ENCODE results near the gene ANKS1A. TPM values are rescaled to one million over a fixed set of nuclear protein-coding genes. Genes with fewer than 3 reads are reported as not detected.

ANKS1A gene
- total and polyA plus RNA-seq, 2 experiments from 2014 or later: 12.1 to 31.9 TPM

DNA sequence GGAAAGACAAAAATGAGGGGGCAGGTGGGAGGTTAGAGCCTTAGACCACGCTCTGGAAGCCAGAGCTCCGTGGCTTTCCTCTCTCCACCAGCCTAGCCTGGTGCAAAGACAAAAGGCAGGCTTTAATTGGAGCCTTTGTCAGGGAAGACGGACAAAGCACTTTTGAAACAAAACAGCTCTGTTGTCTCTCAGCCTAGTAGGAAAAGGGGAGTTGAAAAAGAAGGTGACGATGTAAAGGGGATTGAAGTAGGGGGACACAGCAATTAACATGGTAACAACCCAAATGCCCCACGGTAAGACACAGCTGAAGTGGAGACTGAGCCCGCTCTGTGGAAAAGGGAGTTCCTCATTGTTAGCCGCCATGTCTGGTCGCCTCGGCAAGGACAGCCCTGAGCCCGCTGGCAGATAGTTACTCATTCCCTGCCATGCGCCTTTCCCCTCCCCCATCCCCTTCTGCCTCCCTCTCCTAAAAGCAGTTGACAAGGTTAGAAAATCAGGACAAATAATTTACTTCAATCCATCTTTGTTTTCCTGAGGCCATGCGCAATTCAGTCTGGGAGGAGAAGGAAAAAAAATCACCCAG, 159.1 kb downstream of the ANKS1A start:
- H4K20me1 ChIP-seq (replicated peaks; ENCODE audit: insufficient read depth): no peaks in the 10 kb centered on the region
- 0 out of 2 replicates have a peak overlapping the region, but pooled peaks have one; percentile 23 for H3K4me3 ChIP-seq
- H3F3A ChIP-seq (replicated peaks; ENCODE audit: low read depth): no peaks in the 10 kb centered on the region; the same call in 1 of the 2 replicates
- H3K9me2 ChIP-seq (ENCODE audit: insufficient read depth): no peaks in the 10 kb centered on the region
- H3K27me3 ChIP-seq (ENCODE audit: insufficient read depth): no peaks in the 10 kb centered on the region
- Mint-ChIP-seq H3K27me3 (ENCODE audit: insufficient read depth, low read depth, poor library complexity) (peaks cover 6% of the 10 kb centered on the region), H3K4me1 (peaks cover 40% of the 10 kb centered on the region; the same call in 2 of the 3 replicates), H3K27ac (no peak overlapping the region), H3K9me3 (no peaks in the 10 kb centered on the region), H3K4me3 (peak overlapping the region; percentile 8; the same call in 2 of the 3 replicates), H3K36me3 (ENCODE audit: low read depth) (no peaks in the 10 kb centered on the region; the same call in 1 of the 3 replicates)
- H3K36me3 ChIP-seq (ENCODE audit: insufficient read depth): no peaks in the 10 kb centered on the region
- DNase-seq (ENCODE audit: low spot score) (peak; percentile 67), ATAC-seq (peak; percentile 76)
- no peak for TF ChIP-seq ZNF114 (CRISPR knock-in tag; IDR thresholded peaks at IDR 0.05)
- TF ChIP-seq EZH2 (IDR thresholded peaks at IDR 0.05; ENCODE audit: low read depth, unreplicated experiment): no peak
- no peak for TF ChIP-seq STAT1 (IDR thresholded peaks at IDR 0.05; ENCODE audit: unreplicated experiment)
- TF ChIP-seq CREB1 (CRISPR knock-in tag; IDR thresholded peaks at IDR 0.05; ENCODE audit: low read depth): no peak
- TF ChIP-seq, protein P1, sequence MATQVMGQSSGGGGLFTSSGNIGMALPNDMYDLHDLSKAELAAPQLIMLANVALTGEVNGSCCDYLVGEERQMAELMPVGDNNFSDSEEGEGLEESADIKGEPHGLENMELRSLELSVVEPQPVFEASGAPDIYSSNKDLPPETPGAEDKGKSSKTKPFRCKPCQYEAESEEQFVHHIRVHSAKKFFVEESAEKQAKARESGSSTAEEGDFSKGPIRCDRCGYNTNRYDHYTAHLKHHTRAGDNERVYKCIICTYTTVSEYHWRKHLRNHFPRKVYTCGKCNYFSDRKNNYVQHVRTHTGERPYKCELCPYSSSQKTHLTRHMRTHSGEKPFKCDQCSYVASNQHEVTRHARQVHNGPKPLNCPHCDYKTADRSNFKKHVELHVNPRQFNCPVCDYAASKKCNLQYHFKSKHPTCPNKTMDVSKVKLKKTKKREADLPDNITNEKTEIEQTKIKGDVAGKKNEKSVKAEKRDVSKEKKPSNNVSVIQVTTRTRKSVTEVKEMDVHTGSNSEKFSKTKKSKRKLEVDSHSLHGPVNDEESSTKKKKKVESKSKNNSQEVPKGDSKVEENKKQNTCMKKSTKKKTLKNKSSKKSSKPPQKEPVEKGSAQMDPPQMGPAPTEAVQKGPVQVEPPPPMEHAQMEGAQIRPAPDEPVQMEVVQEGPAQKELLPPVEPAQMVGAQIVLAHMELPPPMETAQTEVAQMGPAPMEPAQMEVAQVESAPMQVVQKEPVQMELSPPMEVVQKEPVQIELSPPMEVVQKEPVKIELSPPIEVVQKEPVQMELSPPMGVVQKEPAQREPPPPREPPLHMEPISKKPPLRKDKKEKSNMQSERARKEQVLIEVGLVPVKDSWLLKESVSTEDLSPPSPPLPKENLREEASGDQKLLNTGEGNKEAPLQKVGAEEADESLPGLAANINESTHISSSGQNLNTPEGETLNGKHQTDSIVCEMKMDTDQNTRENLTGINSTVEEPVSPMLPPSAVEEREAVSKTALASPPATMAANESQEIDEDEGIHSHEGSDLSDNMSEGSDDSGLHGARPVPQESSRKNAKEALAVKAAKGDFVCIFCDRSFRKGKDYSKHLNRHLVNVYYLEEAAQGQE (IDR thresholded peaks at IDR 0.05; ENCODE audit: unreplicated experiment): no peak
- TF ChIP-seq POLR2AphosphoS5 (IDR thresholded peaks at IDR 0.05; ENCODE audit: low read depth): no peak
- TF ChIP-seq, protein P2, sequence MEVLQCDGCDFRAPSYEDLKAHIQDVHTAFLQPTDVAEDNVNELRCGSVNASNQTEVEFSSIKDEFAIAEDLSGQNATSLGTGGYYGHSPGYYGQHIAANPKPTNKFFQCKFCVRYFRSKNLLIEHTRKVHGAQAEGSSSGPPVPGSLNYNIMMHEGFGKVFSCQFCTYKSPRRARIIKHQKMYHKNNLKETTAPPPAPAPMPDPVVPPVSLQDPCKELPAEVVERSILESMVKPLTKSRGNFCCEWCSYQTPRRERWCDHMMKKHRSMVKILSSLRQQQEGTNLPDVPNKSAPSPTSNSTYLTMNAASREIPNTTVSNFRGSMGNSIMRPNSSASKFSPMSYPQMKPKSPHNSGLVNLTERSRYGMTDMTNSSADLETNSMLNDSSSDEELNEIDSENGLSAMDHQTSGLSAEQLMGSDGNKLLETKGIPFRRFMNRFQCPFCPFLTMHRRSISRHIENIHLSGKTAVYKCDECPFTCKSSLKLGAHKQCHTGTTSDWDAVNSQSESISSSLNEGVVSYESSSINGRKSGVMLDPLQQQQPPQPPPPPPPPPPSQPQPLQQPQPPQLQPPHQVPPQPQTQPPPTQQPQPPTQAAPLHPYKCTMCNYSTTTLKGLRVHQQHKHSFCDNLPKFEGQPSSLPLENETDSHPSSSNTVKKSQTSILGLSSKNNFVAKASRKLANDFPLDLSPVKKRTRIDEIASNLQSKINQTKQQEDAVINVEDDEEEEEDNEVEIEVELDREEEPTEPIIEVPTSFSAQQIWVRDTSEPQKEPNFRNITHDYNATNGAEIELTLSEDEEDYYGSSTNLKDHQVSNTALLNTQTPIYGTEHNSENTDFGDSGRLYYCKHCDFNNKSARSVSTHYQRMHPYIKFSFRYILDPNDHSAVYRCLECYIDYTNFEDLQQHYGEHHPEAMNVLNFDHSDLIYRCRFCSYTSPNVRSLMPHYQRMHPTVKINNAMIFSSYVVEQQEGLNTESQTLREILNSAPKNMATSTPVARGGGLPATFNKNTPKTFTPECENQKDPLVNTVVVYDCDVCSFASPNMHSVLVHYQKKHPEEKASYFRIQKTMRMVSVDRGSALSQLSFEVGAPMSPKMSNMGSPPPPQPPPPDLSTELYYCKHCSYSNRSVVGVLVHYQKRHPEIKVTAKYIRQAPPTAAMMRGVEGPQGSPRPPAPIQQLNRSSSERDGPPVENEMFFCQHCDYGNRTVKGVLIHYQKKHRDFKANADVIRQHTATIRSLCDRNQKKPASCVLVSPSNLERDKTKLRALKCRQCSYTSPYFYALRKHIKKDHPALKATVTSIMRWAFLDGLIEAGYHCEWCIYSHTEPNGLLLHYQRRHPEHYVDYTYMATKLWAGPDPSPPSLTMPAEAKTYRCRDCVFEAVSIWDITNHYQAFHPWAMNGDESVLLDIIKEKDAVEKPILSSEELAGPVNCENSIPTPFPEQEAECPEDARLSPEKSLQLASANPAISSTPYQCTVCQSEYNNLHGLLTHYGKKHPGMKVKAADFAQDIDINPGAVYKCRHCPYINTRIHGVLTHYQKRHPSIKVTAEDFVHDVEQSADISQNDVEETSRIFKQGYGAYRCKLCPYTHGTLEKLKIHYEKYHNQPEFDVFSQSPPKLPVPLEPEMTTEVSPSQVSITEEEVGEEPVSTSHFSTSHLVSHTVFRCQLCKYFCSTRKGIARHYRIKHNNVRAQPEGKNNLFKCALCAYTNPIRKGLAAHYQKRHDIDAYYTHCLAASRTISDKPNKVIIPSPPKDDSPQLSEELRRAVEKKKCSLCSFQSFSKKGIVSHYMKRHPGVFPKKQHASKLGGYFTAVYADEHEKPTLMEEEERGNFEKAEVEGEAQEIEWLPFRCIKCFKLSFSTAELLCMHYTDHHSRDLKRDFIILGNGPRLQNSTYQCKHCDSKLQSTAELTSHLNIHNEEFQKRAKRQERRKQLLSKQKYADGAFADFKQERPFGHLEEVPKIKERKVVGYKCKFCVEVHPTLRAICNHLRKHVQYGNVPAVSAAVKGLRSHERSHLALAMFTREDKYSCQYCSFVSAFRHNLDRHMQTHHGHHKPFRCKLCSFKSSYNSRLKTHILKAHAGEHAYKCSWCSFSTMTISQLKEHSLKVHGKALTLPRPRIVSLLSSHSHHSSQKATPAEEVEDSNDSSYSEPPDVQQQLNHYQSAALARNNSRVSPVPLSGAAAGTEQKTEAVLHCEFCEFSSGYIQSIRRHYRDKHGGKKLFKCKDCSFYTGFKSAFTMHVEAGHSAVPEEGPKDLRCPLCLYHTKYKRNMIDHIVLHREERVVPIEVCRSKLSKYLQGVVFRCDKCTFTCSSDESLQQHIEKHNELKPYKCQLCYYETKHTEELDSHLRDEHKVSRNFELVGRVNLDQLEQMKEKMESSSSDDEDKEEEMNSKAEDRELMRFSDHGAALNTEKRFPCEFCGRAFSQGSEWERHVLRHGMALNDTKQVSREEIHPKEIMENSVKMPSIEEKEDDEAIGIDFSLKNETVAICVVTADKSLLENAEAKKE (CRISPR knock-in tag; IDR thresholded peaks at IDR 0.05): no peak
- TF ChIP-seq NANOG (IDR thresholded peaks at IDR 0.05; ENCODE audit: borderline replicate concordance): no peak
- no peak for TF ChIP-seq EZH2phosphoT487 (IDR thresholded peaks at IDR 0.05; ENCODE audit: unreplicated experiment)
- TF ChIP-seq, protein P3, sequence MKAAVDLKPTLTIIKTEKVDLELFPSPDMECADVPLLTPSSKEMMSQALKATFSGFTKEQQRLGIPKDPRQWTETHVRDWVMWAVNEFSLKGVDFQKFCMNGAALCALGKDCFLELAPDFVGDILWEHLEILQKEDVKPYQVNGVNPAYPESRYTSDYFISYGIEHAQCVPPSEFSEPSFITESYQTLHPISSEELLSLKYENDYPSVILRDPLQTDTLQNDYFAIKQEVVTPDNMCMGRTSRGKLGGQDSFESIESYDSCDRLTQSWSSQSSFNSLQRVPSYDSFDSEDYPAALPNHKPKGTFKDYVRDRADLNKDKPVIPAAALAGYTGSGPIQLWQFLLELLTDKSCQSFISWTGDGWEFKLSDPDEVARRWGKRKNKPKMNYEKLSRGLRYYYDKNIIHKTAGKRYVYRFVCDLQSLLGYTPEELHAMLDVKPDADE (IDR thresholded peaks at IDR 0.05): no peak
- TF ChIP-seq ZNF331 (CRISPR knock-in tag; IDR thresholded peaks at IDR 0.05; ENCODE audit: low read depth): no peak
- H3K4me1 ChIP-seq (ENCODE audit: insufficient read depth): peaks cover 58% of the 10 kb centered on the region
- H3K79me2 ChIP-seq (replicated peaks; ENCODE audit: insufficient read depth): no peaks in the 10 kb centered on the region
- H2AFZ ChIP-seq: peak overlapping the region; percentile 11; the same call in 1 of the 2 replicates
- peak overlapping the region; percentile 54 for H3K4me2 ChIP-seq
- H3K27ac ChIP-seq (ENCODE audit: low read depth): peak overlapping the region; percentile 86

Data from GM23338 (cell line).